ENCODE measurements around the gene NCOA3. TPM values are rescaled to one million over a fixed set of nuclear protein-coding genes. Genes with fewer than 3 reads are reported as not detected.
"Not testable (repeated sequence)": the region's sequence is repeated elsewhere in the genome, so short reads cannot be mapped to it uniquely, and the experiment has no call there.

Gene NCOA3
- total RNA-seq, 1 donor from 2014 or later = 26.8 TPM

GRCh38 chr20:47561603-47562583 is 60.2 kb downstream of the NCOA3 start:
- DNase-seq (ENCODE audit: low read depth in 2 of 2) = no peak

DNA sequence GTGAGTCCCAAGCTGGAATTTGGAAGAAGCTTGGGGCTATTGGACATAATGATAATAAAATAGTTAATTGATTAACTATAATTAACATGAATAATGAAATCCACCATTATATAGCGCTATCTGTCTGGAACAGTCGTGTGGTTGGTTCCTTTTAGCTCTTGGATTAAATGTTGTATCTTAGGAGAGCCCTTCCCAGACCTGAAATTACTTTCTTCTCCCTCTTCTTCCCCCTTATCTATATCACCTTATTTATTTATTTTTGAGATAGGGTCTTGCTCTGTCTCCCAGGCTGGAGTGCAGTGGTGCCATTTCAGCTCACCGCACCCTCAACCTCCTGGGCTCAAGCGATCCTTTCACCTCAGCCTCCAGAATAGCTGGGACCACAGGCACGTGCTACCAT is 64.6 kb downstream of the NCOA3 start:
- DNase-seq (ENCODE audit: low read depth in 2 of 2) = no peak

DNA sequence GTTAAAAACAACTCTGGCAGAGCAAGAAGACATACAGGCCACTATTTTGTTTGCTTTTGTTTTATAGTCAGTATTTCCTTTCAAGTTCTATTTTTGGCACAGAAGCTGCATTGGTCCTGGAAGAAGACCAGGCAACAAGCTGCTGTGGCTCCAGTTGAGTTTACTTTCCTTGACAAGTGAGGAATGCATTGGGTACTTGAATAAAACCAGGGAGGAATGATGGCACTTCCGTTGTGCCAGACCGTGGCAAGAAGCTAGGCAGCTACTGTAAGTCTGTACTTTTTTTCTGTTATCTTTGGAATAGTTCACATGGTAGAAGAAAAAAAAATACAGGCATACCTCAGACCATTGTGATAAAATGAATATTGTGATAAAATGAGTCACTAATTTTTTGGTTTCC is 66.3 kb downstream of the NCOA3 start:
- peak; percentile 68 to 80 for DNase-seq (ENCODE audit: low read depth in 2 of 2)

DNA sequence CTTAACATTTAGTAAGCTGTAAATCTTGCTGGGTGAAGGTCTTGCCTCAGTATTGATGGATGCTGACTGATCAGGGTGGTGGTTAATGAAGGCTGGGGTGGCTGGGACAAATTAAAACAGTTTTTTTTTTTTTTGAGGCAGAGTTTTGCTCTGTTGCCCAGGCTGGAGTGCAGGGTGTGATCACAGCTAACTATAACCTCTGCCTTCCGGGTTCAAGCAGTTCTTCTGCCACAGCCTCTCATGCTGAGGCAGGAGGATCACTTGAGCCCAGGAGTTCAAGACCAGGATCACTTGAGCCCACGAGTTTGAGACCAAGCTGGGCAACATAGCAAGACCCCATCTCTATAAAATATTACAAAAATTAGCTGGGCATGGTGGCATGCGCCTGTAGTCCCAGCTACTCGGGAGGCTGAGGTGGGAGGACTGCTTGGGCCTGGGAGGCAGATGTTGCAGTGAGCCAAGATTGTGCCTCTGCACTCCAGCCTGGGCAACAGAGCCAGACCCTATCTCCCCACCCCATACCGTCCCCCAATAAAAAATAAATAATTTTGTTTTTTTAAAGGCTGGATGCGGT is 67.2 kb downstream of the NCOA3 start:
- DNase-seq (ENCODE audit: low read depth in 2 of 2) = no peak

GRCh38 chr20:47571426-47571825 is 69.7 kb downstream of the NCOA3 start:
- no peak for DNase-seq (ENCODE audit: low read depth in 2 of 2)

DNA sequence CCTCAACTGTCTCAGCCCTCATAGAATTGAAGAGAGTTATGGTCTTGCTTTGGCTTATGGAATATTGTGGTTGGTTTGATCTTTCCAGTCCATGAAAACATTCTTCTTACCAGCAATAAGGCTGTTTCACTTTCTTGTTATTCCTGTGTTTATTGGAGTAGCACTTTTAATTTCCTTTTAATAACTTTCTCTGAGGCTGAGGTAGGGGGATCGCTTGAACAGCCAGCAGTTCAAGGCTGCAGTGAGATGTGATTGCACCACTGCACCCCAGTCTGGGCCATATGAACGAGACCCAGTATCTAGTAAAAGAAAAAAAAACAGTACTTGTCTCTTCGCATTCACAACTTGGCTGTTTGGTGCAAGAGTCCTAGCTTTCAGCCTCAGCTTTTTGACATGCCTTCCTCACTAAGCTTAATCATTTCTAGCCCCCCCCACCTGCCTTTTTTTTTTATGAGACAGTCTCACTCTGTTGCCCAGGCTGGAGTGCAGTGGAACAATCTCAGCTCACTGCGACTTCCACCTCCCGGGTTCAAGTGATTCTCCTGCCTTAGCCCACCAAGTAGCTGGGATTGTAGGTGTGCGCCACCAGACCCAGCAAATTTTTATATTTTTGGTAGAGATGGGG is 70.5 kb downstream of the NCOA3 start:
- DNase-seq (ENCODE audit: low read depth in 2 of 2) = no peak

DNA sequence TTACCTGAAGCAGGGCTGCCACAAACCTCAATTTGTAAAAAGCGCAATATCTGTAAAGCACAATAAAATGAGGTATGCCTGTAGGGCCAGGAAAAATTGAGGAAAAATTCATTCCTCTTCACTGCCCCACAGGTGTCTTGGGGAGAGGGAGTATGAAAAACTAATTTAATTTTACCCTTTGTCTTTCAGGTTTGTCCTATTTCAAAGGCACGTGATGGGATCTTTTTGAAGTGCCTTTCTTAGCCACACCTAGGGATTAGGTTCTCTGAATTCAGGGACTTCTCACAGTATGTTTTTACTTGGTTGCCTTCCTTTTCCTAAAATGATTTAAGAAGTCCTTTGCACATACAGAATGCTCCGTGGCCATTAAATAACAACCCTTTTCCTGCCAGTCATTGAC is 71.9 kb downstream of the NCOA3 start:
- DNase-seq (ENCODE audit: low read depth in 2 of 2) = no peak

- DNase-seq (ENCODE audit: low read depth in 2 of 2) = peak; percentile 40 to 81
These were observed 73.1 kb downstream of the NCOA3 start for GRCh38 chr20:47574616-47575364.

DNA sequence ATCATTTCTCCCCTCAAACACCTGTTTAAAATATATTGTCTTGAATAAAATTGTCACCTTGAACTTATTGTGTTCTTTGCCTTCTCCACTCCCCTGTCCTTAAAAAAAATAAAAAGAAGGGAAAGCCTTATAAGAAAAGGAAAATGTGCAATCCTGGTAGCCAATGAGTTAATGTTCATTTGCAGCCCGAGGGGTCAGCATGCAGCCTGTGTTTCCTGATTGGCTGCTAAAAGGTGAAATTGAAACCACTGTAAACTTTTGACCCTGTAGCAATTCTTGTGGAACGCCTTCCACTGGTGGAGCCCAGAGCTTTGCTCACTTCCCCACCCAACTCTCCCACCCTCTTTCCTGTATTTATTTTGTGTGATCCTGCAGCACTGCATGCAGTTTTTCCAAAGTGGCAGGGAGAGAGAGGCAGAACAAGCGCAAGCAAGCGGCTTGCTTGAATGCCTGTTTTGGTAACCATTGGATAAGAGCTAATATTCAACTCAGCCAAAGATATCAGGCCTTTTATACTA is 74.9 kb downstream of the NCOA3 start:
- DNase-seq (ENCODE audit: low read depth in 2 of 2) = peak; percentile 93 to 94

DNA sequence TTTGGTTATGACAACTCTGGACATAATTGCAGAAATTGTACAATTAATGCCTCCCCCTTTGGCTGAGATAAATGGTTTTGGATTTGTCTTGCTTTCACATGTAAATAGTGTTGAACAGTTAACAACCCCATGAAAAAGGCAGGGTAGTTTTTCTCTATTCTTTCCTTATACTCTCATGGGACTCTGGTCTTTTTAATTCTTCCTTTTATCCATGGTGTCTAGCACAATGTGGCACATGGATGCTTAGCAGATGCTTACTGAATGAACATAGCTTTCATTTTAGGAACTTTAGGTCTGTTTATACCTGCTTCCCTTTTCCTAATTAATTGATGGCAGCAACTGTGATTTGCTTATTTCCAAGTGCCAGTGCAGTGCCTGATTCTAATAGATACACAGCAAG is 75.6 kb downstream of the NCOA3 start:
- DNase-seq (ENCODE audit: low read depth in 2 of 2) = no peak

DNA sequence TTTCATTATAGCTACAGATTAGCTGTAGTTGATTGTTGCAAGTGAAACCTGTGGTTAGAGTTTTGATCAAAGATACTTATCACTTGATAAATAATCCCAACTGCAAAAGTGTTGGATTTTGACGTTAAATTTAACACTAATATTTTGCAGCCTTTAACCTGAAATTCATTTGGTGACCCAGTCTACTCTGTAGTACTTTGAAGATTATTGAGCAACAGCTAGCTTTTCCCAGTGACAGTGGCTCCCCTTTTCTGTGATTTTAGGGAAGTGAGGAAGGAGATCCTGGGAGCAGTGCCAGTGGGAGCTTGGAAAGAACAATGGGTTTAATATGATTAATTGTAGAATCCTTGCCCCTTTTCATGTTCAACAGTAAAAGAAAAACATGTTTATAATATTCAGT is 76.9 kb downstream of the NCOA3 start:
- peak; percentile 77 to 87 for DNase-seq (ENCODE audit: low read depth in 2 of 2)

DNA sequence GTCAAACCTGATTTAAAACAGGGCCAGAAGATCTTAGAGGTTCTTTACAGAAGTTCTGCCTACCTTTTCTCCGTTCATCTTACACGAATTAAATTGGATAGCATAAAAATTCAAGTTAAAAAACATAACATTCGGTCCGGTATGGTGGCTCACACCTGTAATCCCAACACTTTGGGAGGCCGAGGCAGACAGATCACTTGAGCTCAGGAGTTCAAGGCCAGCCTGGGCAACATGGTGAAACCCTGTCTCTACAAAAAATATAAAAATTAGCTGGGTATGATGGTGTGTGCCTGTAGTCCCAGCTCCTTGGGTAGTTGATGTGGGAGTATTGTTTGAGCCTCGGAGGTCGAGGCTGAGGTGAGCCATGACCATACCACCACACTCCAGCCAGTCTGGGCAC is 79.0 kb downstream of the NCOA3 start:
- DNase-seq (ENCODE audit: low read depth in 2 of 2) = not testable (repeated sequence)

GRCh38 chr20:47581090-47581489 is 79.4 kb downstream of the NCOA3 start:
- no peak for DNase-seq (ENCODE audit: low read depth in 2 of 2)

GRCh38 chr20:47583551-47583950 is 81.9 kb downstream of the NCOA3 start:
- DNase-seq (ENCODE audit: low read depth in 2 of 2) = no peak

- no peak for DNase-seq (ENCODE audit: low read depth in 2 of 2)
These were observed 83.5 kb downstream of the NCOA3 start for GRCh38 chr20:47585087-47585747.

DNA sequence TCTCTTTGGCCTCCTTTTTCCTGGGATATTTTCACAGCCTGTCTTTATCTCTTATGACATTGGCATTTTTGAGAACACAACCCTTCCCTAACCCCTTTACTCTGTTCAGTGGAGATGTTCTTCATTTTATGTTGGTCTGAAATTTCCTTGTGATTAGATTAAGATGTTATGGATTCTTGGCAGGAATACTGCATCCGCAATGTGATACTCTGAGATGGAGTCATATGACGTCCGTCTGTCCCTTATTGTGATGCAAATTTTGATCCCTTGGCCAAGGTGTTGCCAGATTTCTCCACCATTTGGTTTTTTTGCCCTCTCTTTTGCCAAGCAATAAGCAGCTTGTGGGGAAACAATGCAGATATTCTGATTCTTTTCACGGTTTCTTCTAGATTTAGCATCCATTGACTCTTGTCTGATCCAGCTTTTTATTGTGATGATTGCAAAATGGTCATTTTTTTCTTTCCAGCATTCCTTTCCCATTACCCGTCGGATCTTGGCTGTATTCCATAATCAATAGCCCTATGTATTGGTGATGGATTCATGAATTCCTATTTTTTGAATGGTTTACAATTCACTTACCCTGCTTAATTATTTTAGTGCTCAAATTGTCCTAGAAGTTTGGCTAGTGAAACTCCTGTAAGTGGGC is 85.1 kb downstream of the NCOA3 start:
- DNase-seq (ENCODE audit: low read depth in 2 of 2) = no peak

DNA sequence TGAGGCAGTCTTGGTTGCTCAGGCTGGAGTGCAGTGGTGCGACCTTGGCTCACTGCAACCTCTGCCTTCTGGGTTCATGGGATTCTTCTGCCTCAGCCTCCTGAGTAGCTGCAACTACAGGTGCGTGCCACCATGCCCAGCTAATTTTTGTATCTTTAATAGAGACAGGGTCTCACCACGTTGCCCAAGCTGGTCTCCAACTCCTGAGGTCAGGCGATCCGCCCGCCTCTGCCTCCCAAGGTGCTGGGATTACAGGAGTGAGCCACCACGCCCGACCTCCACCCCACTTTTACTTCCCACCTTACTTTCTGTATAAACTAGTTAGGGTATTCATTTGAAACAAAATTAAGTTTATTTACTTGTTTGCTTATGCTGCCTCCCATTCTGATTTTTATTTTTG is 86.5 kb downstream of the NCOA3 start:
- DNase-seq (ENCODE audit: low read depth in 2 of 2) = no peak

DNA sequence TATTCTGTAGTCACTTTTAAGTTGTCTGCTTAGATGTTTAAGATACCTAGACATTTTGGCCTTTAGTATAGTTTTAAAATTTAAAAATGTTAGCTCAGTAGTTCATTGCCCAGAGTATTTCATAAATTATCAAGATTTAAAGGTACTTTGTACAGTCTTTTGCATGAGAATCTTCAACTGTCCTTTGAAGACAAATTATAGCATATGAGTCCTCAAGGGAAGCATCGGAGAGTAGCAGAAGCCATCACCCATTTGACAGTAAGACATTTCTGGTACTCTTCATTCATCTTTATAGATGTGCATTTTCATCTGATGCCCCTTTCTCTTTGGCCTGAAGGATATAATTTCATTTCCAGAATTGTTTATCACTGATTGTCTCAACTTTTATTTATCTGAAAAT is 89.5 kb downstream of the NCOA3 start:
- no peak for DNase-seq (ENCODE audit: low read depth in 2 of 2)

- no peak for DNase-seq (ENCODE audit: low read depth in 2 of 2)
These were observed 92.5 kb downstream of the NCOA3 start for GRCh38 chr20:47594157-47594556.

- DNase-seq (ENCODE audit: low read depth in 2 of 2) = not testable (repeated sequence)
These were observed 93.5 kb downstream of the NCOA3 start for GRCh38 chr20:47595138-47595537.
